HG03025 (cell line): Measurements from ENCODE around the gene OR6B3.

Experiments
- ATAC-seq: cut with Tn5 transposase; IDR thresholded peaks from one replicate; pipeline ENCODE4 v1.9.1; 2021; ENCODE audit warnings: mild to moderate bottlenecking, moderate library complexity; ENCODE audit not compliant: unreplicated experiment, low FRiP score

Gene OR6B3

DNA sequence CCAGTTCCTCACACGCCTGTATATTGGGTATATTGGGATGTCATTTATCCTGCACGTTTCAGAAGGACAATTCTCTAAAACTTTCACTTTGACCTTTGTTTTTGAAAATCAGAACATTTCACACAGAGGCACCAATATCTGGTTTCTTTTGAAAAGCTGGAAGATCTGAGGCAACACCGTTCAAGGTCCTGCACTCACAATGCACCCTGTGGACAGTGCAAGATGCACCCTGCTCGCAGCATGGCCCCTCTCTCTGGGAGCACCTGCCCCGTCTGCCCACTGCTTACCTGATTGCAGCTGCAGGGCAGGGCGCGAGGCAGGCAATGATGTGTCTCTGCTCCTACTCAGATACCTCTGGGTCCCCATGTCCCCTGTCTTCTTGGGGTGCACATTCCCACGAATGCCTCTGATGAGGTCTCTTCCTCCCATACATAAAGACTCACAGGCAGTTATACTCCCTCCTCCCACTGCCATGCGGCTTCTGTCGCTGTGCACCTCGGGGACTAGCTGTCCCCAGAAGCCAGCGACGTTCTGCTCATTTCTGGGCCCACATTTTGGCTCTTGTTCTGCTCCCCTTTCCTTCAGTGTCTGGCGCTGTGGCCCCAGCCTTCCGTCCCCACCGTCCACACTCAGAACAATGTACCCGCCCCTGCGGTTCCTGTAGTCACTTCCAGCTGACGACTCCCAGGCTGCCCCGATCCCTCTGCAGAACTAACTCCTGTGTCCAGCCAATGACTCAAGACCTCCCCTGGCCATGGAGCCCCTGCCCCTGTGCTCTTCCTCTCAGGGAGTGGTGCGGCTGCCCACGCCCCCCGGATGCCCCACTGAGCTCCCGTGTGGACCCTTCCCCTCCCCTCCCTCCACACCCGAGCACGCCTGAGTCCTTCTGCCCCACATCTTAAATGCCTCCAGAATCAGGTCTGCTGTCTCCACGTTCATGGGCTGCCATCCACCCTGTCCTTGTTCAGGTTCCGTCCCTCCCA, at the start of gene OR6B3:
OR6B3 (minus strand) TSS at position 349 of the 983 bp plus-strand sequence.
- ATAC-seq: no peak

DNA sequence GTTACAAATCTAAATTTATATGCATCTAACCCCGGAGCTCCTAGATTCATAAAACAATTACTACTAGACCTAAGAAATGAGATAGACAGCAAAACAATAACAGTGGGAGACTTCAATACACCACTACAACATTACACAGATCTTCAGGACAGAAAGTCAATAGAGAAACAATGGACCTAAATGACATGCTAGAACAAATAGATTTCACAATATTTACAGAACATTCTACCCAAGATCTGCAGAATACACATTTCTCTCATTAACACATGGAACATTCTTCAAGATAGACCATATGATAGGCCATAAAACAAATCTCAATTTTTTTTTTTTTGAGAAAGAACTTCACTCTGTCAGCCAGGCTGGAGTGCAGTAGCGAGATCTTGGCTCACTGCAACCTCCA, 45.0 kb upstream of the OR6B3 start:
- no peak for ATAC-seq

DNA sequence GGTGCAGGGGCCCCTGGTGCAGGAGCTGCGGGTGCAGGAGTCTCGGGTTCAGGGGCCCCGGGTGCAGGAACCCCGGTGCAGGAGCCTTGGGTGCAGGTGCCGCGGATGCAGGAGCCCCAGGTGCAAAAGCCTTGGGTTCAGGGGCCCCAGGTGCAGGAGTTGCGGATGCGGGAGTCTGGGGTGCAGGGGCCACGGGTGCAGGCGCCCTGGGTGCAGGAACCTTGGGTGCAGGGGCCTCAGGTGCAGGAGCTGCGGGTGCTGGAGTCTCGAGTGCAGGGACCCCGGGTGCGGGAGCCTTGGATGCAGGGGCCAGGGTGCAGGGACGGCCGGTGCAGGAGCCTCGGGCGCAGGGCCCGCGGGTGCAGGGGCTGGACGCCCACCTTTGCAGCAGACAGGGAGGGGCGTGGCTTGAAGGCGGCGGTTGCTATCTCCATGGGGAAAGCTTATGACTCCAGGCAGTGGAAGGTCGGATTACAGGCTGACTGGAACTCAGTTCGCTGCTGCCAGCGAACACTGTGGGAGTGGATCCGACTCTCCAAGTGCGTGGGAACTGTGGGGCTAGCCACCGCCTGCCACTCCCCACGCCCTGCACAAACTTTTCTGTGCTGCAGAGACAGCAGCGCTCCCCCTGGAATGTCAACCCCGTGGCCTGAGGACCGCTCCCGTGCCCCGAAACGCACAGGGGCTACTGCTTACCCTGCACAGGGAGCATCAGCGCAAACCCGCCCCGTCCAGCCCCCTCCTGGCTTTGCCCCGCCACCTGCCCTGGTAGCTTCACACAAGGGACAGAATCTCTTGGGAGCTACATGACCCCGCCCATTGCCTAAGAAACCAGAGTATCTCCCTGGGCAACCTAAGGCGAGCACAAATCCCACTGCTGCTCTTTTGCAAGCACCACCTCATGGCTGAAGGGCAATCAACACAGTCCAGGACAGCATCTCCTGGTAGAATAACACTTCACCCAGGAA, 42.5 kb upstream of the OR6B3 start:
- no peak for ATAC-seq

DNA sequence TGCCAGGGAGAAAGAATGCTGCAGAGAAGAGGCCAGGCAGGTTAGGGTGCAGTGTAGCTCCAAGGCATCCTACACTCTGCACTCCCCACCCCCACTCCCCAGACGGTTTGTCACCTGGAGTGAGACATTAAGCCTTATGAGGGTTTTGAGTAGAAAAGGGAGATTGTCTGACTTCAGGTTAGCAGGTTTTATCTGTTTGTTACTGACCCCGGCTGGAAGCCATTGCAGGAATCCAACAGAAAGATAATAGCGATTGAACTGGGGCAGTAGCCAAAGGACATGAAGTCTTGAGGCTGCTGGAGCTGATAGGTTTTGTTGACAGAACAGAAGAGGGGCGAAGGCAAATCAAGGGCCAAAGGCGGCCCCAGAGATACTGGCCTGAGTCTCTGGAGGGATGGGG, 36.0 kb upstream of the OR6B3 start:
- ATAC-seq: no peak

DNA sequence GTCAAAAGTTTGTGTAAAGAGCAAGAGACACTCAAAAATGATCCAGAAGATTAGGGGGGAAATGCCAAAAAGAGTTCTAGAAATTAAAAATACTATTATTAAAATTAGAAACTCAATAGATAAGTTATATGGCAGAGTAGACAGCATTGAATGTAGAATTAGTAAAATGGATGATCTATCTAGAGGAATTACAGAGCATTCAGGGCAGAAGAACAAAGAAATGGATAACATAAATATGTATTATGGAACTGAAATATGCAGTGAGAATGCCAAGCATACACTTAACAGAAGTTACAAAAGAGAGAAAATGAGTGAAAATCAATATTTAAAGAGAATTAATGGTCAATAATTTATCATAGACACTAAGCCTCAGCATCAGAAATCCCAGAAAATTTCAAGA, 33.2 kb upstream of the OR6B3 start:
- no peak for ATAC-seq

DNA sequence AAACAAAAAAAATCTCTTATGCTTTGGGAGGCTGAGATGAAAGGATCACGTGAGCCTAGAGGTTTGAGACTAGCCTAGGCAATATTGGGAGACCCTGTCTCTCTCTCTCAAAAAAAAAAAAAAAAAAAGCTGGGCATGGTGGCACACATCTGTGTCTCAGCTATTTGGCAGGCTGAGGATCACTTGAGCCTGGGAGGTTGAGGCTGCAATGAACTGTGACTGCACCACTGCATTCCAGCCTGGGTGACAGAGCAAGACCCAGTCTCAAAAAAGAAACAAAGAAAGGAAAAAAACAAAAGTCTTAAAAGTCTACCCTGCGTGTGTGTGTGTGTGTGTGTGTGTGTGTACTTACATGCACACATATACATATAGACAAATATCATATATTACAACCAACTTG, 25.3 kb upstream of the OR6B3 start:
- ATAC-seq: no peak

DNA sequence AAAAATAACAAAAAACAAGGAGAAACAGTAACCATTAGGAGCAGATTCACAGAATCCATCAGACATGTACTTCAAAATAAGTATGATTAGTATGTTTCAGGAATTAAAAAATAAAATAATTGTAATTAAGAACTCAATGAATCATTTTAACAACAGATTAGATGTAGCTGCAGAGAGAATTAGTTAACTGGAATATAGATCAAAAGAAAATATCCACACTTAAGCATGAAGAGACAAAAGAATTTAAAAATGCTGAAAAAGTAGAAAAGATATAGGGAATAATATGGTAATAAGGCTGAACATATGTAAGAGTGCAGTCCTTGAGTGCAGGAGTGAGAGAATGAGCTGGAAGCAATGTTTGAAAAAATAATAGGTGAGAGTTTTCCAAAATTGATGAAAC, 24.1 kb upstream of the OR6B3 start:
- no peak for ATAC-seq

DNA sequence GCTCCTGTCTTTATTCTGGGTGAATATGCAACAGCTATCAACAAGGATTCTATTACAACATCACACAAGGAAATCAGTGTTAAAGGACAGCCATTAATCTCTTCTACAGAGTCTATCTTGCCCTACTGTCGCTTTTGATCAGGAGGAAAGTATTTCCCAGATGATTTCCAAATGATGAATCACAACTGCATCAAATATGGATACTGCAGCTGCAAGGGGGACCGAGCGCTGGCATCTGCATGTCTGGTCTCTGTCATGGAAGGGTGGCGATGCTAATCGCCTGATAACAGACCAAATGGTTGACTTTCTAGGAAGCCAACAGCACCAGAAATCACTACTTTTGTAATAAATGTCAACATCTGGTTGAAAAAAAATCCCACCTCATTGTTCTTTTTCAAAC, 21.2 kb upstream of the OR6B3 start:
- ATAC-seq: no peak

DNA sequence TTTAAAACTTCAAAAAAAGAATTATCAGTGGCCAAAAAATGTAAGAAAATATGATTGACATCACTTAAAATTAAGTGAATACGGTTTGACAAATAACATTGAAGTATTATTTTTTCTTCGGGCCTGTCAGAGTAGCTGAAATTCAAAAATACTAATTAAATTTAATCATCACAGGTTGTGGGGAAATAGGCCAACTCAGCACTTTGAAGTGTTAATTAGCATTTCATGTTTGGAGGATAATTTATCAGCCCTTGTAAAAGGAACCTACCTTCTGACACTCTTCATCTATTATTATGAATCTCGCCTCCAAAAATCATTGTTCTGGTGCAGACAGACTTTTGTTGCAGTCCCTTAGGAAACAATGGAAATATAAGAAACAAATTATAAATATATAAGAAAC, 17.6 kb upstream of the OR6B3 start:
- ATAC-seq: no peak

DNA sequence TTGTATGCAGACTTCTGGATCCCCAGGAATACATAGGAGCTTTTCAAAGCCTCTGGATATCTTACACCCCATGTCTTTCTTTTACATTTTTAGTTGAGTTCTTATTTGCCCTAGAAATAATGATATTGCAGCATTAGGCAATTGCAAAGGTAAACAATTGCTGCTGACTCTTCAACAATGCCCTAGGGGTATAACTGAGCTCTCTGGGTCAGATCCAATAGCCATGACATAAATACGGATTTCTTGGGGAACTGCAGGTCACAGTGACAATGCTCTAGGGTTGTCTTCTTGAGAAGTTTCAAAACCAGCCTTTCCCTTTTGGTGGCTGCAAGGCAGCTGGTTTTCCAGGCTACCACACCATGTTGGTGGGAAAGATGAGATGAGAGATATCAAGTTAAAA, 16.5 kb upstream of the OR6B3 start:
- no peak for ATAC-seq

DNA sequence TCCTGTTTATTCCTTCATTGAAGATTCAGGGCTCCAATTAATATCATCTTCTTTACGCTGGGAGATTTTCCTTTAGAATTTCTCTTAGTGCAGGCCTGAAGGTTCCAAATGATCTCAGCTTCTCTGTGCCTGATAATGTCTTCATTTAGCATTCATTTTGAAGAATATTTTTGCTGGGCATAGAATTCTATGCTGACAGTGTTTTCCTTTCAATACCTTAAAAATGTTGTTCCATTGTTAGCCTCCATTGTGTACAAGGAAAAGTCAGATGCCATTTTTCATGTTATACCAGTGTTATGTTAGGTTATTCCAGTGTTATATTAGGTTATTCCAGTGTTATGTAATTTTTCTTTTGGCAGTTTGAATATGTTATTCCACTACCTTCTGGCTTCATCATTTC, 14.9 kb upstream of the OR6B3 start:
- no peak for ATAC-seq

DNA sequence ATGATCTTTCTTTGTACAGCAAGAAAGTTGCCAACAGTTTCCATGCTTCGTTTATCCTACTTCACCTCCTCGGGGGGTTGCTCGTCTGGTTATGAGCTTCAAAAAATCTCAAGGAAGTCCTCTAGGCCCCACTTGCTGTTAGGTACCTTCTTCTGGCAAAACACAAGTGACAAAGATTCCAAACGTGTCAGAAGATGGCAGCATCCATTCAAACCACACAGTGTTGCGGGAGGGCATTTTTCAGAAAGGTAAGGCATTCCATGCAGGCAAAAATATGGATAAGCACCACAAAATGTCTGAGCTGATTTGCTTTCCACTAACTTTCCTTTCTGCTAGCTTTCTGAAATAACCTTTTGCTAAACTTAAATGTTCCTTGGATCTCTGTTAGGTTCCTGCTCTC, 13.2 kb upstream of the OR6B3 start:
- ATAC-seq: no peak

DNA sequence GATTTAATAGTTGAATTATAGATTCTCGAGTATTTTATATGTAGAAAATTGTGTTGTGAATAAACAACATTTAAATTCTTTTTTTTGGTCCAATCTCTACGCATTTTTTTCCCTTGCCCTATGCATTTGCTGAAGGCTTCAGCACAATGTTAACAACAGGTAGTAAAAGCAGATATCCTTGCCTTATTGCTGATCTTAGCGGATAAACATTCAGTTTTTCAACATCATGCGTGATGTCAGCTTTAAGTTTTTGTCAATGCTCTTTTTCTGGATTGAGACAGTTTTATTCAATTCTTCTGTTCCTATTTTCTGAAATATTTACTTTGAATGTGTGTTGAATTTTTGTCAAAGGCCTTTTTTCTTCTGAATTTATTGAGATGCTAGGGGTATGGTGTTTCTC, 11.6 kb upstream of the OR6B3 start:
- no peak for ATAC-seq

DNA sequence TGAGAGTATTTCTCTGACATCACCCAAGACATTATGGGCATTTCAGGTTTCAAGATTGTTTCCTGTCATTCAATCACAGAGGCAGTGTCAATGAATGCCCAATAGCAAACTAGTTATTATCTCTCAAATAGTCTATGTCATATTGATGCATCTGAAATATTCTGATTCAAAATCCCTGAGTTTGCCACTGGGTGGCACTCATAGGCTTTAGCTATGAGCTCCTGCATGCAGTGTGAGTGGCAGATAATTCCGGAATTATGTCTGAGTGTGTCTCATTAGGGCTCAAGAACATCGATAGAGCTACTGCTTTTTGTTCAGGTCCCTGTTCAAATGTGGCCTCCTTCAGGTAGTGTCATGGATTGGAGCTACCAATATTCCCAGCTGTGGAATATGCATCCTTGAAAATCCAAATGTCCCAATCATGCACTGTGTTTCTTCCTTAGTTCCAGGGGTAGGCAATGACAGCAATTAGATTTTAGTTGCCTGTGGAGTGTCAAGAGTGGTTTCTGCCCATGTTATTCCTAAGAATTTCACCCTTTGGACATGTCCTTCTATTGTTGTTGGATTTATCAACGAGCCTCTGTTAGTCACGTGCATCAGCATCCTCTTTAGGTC, 7.8 kb upstream of the OR6B3 start:
- no peak for ATAC-seq

DNA sequence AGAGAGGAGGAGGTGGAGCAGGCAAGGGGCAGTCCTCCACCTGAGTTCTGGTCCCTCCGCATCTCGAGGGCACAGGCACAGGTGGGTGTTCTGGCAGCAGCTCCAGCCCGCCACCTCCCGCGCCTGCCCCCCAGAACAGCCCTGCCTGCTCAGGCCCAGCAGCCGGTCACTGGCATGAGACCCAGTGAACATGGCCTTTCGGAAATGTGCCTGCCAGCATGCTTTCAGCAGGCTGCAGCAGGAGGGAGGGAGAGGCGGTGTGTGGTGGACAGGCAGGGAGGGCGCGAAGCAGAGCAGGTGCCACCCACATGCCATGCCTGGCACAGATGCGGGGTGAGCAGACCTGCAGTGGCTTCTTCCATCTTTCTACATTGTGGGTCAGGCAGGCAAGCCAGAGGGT, 3.4 kb upstream of the OR6B3 start:
- no peak for ATAC-seq

DNA sequence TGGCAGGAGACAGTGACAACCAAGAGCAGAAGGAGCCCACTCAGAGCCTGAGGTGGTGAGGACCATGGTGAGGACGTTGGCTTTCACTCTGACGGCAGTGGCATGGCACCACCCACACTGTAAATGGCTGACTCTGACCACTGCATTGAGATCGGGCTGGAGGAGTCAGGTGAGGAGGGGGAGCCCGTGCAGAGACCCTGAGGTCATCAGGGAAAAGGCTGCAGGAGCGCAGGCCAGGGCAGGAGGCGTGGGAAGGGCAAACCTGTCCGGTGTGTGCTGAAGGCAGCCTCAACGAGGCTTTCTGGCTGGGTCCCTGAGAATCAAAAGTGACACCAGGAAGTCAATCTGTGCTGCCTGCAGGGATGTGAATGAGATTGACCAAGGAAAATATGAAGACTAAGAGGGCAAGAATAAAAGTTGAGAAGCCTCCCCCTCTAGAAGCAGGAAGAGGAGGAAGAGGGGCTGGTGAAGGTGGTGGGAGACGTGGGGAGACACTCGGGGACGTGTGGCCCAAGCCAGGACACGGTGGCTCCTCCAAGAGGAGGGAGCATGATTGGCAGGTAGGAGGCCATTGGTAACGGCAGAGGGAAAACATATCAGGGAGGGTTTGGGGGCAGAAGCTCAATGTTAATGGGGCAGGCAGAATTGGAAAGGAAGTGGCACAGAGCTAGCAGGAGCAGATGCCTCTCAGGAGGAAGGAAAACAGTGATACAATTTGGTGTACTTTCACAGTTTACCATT, 2.0 kb upstream of the OR6B3 start:
- no peak for ATAC-seq

DNA sequence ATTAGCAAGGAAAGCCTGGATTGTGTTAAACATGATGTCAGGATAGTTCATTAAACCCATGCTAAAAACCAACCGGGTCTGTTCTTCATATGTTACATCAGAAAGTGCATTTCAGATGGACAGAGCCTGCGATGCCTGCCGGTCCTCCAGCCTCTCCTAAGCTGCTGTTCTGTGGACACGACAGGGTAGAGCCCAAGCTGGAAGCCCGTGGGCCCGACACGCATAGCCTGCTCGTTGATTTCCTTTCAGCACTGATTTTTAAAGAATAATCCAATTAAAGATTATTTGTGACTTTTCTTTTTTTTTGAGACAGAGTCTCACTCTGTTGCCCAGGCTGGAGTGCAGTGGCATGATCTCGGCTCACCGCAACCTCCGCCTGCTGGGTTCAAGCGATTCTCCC, 797 bp downstream of the OR6B3 start:
- ATAC-seq: no peak

DNA sequence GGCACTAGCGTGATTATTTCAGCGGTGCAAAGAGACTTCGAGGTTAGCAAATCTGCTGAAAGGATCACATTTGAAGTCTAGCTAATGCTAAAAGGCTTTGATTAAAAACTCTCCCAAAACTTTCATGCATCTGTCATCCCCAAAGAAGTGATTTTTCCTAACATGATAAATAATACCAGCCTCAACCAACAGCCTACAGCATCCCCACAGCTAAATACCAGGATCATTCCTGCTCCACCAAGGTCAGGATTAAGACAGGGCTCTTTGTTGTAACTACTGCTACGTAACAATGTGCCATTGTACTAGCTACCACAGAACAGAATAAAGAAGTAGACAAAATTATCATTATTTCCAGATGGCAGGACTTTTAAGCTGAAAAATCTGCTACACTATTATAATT, 1.6 kb downstream of the OR6B3 start:
- no peak for ATAC-seq

DNA sequence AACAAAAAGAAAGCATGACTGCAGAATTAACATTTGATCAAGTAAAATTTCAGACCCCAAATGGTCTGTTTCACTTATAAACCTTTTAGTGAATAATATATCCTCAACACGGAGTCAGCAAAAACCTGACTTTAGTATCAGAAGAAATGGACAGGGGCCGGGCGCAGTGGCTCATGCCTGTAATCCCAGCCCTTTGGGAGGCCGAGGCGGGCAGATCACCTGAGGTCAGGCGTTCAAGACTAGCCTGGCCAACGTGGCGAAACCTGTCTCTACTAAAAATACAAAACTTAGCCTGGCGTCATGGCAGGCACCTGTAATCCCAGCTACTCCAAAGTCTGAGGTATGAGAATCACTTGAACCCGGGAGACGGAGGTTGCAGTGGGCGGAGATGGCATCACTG, 3.0 kb downstream of the OR6B3 start:
- ATAC-seq: no peak

DNA sequence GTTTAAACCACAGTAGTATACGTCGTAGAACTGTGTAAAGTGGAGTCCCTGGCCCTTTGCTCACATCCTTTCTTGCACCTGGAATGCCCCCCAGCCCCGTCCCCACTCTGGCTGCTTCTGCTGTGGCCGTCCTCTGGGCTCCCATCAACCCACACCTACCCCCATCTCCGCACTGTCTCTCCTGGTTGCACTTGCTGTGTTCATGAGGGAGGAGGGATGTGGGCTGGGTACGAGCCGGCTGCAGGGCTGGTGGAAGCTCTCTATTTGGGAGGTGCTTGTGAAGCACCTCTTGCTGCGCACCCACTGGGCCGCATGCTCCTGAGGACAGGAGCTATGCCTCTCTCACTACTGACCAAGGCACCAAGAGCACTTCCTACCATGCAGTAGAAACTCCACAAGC, 5.1 kb downstream of the OR6B3 start:
- ATAC-seq: no peak
